Peyer's patch (tissue), 4 donors: ENCODE measurements around the gene C9orf72. TPM values are rescaled to one million over a fixed set of nuclear protein-coding genes. Genes with fewer than 3 reads are reported as not detected.

Source experiments
- DNase-seq, 3 donors: peaks; one replicate each; pipeline ENCODE4 v3.0.0-alpha.2; 2017 to 2019
- H3K27ac ChIP-seq, 4 donors: fragments of 200-600 bp; sonication (generic); one replicate each; pipeline ENCODE4 v1.5.1; 2016 to 2019
- H3K27me3 ChIP-seq, 2 donors: fragments of 200-600 bp; sonication (generic); one replicate each; pipeline ENCODE4 v1.5.1; 2019
- H3K36me3 ChIP-seq, 3 donors: fragments of 200-600 bp; sonication (generic); one replicate each; pipeline ENCODE4 v1.5.1; 2016 to 2019
- H3K4me1 ChIP-seq, 4 donors: fragments of 200-600 bp; sonication (generic); one replicate each; pipeline ENCODE4 v1.5.1; 2016 to 2019
- H3K4me3 ChIP-seq, 4 donors: fragments of 200-600 bp; sonication (generic); 1 replicate in 3 of 4; 2 replicates in 1 of 4; pipeline ENCODE4 v1.5.1; 2016 to 2019; ENCODE audit warnings: mild to moderate bottlenecking in 1 of 4
- H3K9me3 ChIP-seq, 4 donors: fragments of 200-600 bp; sonication (generic); one replicate each; pipeline ENCODE4 v1.5.1; 2016 to 2019; ENCODE audit warnings: mild to moderate bottlenecking in 1 of 4
- CTCF ChIP-seq, 6 experiments: fragments of 450-650 bp in 4 of 6; fragments of 200-600 bp in 2 of 6; sonication (generic) in 1 of 6; IDR thresholded peaks; one replicate each; pipeline ENCODE4 v1.5.1; 2017 to 2019; ENCODE audit warnings: antibody characterized with exemption in 6 of 6, mild to moderate bottlenecking in 3 of 6, moderate library complexity in 1 of 6
- POLR2A ChIP-seq, 2 donors: fragments of 450-650 bp; IDR thresholded peaks; one replicate each; pipeline ENCODE4 v1.5.1; 2017; ENCODE audit warnings: antibody characterized with exemption in 2 of 2, mild to moderate bottlenecking in 2 of 2, moderate library complexity in 2 of 2
- total RNA-seq, 4 donors: library from RNA; depleted of rRNA; stranded (reverse); fragments of >200 nt; gene quantifications; one replicate each; pipeline ENCODE4 v1.1.0, GENCODE V29; 2016

Gene C9orf72
- total RNA-seq, 4 donors from 2014 or later, result 13.1 to 30.5 (median 15.1) TPM

GRCh38 chr9:27528886-27529315 lies 44.4 kb downstream of the C9orf72 start:
- TF ChIP-seq POLR2A (IDR thresholded peaks at IDR 0.05), result peak in 1 of 2 donors; percentile 21
- TF ChIP-seq CTCF (IDR thresholded peaks at IDR 0.05), result peak in 1 of 6 experiments; percentile 15
- peak overlapping the region; percentile 65 to 98 (median 80) for H3K4me3 ChIP-seq
- H3K9me3 ChIP-seq, result no peaks in the 10 kb centered on the region
- H3K36me3 ChIP-seq, result no peaks in the 10 kb centered on the region
- peak overlapping the region; percentile 81 to 94 (median 92) for H3K27ac ChIP-seq
- DNase-seq, result peak; percentile 74 to 83 (median 79)
- peaks cover 0 to 20% (median 5%) of the 10 kb centered on the region in 4 donors for H3K4me1 ChIP-seq
- H3K27me3 ChIP-seq, result no peaks in the 10 kb centered on the region

GRCh38 chr9:27528076-27528885 lies 45.0 kb downstream of the C9orf72 start:
- Histone ChIP-seq H3K27me3 (no peaks in the 10 kb centered on the region), H3K9me3 (no peaks in the 10 kb centered on the region), H3K4me1 (peaks cover 0 to 20% (median 5%) of the 10 kb centered on the region in 4 donors), H3K27ac (peak overlapping the region; percentile 81 to 94 (median 92)), H3K36me3 (no peaks in the 10 kb centered on the region), H3K4me3 (peak overlapping the region; percentile 65 to 98 (median 80))
- peak; percentile 72 to 92 (median 87) for DNase-seq
- peak in 1 of 6 experiments; percentile 8 for TF ChIP-seq CTCF (IDR thresholded peaks at IDR 0.05)
- peak in 1 of 2 donors; percentile 76 for TF ChIP-seq POLR2A (IDR thresholded peaks at IDR 0.05)

- DNase-seq, result peak in 1 of 3 donors; percentile 22
- Histone ChIP-seq H3K27ac (peak overlapping the region; percentile 81 to 94 (median 92)), H3K4me1 (peaks cover 0 to 20% (median 5%) of the 10 kb centered on the region in 4 donors), H3K4me3 (peak overlapping the region; percentile 65 to 98 (median 80)), H3K36me3 (no peaks in the 10 kb centered on the region), H3K27me3 (no peaks in the 10 kb centered on the region), H3K9me3 (no peaks in the 10 kb centered on the region)
- TF ChIP-seq CTCF (IDR thresholded peaks at IDR 0.05) (no peak), POLR2A (IDR thresholded peaks at IDR 0.05) (no peak)
These were observed 45.6 kb downstream of the C9orf72 start for GRCh38 chr9:27527702-27528075.

GRCh38 chr9:27524236-27524635 lies 49.0 kb downstream of the C9orf72 start, which contains the start of gene IFNK:
Gene IFNK, plus strand, starts transcription at chr9:27524290. Its CDS starts 47 bp downstream, at chr9:27524337.
- no peak for DNase-seq
- Histone ChIP-seq H3K27me3 (no peaks in the 10 kb centered on the region), H3K36me3 (no peaks in the 10 kb centered on the region), H3K9me3 (no peaks in the 10 kb centered on the region), H3K27ac (no peak within 1 kb of the TSS), H3K4me1 (peaks cover 0 to 15% (median 5%) of the 10 kb centered on the region in 4 donors), H3K4me3 (no peak within 1 kb of the TSS)
- TF ChIP-seq POLR2A (IDR thresholded peaks at IDR 0.05) (no peak), CTCF (IDR thresholded peaks at IDR 0.05) (no peak)

- H3K27me3 ChIP-seq, result no peaks in the 10 kb centered on the region
- DNase-seq, result no peak
- TF ChIP-seq POLR2A (IDR thresholded peaks at IDR 0.05) (no peak), CTCF (IDR thresholded peaks at IDR 0.05) (no peak)
- no peak overlapping the region for H3K4me3 ChIP-seq
- no peaks in the 10 kb centered on the region for H3K9me3 ChIP-seq
- H3K27ac ChIP-seq, result no peak overlapping the region
- peaks cover 0 to 15% (median 3%) of the 10 kb centered on the region in 4 donors for H3K4me1 ChIP-seq
- H3K36me3 ChIP-seq, result no peaks in the 10 kb centered on the region
These were observed 50.1 kb downstream of the C9orf72 start for GRCh38 chr9:27523141-27523540.
